K562 (cell line): Measurements from ENCODE around the gene DLX2. TPM values are rescaled to one million over a fixed set of nuclear protein-coding genes. Genes with fewer than 3 reads are reported as not detected.
A peak's percentile ranks its signal among the peaks of the same experiment; 100 is the strongest.

Experiments used
- ATF6 ChIP-seq: sonication (generic); formaldehyde crosslinking; IDR thresholded peaks from 2 replicates; pipeline ENCODE4 v1.4.0; 2020; ENCODE audit warnings: mild to moderate bottlenecking, missing genetic modification reagents
- CEBPG ChIP-seq, 3 experiments: fragments of 200-800 bp in 1 of 3; sonication (Bioruptor generic) in 1 of 3; sonication (generic) in 1 of 3; formaldehyde crosslinking in 1 of 3; IDR thresholded peaks in 2 of 3; conservative IDR thresholded peaks in 1 of 3; 2 replicates each; pipeline versions ENCODE4 v1.6.1 to v1.8.0; 2016 to 2022; ENCODE audit warnings: missing compliant biosample characterization in 2 of 3, missing genetic modification characterization in 2 of 3, mild to moderate bottlenecking in 1 of 3, missing genetic modification reagents in 1 of 3
- CGGBP1 ChIP-seq: fragments of 250-450 bp; sonication (Bioruptor Pico); IDR thresholded peaks from 2 replicates; pipeline ENCODE4 v1.9.0; 2021; ENCODE audit warnings: mild to moderate bottlenecking
- SRSF7 ChIP-seq: fragments of 200-400 bp; formaldehyde crosslinking; optimal IDR thresholded peaks from 2 replicates; pipeline ENCODE3; 2017; ENCODE audit warnings: mild to moderate bottlenecking, low read depth, low read length
- TBP ChIP-seq: optimal IDR thresholded peaks from 2 replicates; pipeline ENCODE3; 2011; ENCODE audit warnings: low read depth, low read length, improper control_type of control experiment
- TCF7L2 ChIP-seq: fragments of 150-350 bp; IDR thresholded peaks from 2 replicates; pipeline ENCODE4 v1.6.1; 2016; ENCODE audit warnings: low read depth, mild to moderate bottlenecking, low read length, moderate library complexity
- TSHZ1 ChIP-seq: fragments of 250-450 bp; sonication (Bioruptor Pico); IDR thresholded peaks from 2 replicates; pipeline ENCODE4 v1.4.0; 2020; ENCODE audit warnings: mild to moderate bottlenecking, moderate library complexity
- ZFPM2 ChIP-seq: fragments of 250-450 bp; sonication (Bioruptor Pico); IDR thresholded peaks from 2 replicates; pipeline ENCODE4 v1.5.1; 2022; ENCODE audit warnings: mild to moderate bottlenecking
- ZNF184 ChIP-seq: sonication (generic); formaldehyde crosslinking; IDR thresholded peaks from 2 replicates; pipeline ENCODE4 v1.5.0; 2020; ENCODE audit warnings: missing genetic modification reagents
- ZNF224 ChIP-seq: sonication (generic); formaldehyde crosslinking; IDR thresholded peaks from 2 replicates; pipeline ENCODE4 v1.8.0; 2022; ENCODE audit warnings: mild to moderate bottlenecking, missing genetic modification reagents
- ZNF511 ChIP-seq: sonication (generic); formaldehyde crosslinking; IDR thresholded peaks from 2 replicates; pipeline ENCODE4 v1.8.0; 2022; ENCODE audit warnings: mild to moderate bottlenecking, missing genetic modification reagents
- ZNF75A ChIP-seq: fragments of 450-650 bp; formaldehyde crosslinking; IDR thresholded peaks from 2 replicates; pipeline ENCODE4 v1.4.0; 2020; ENCODE audit warnings: mild to moderate bottlenecking
- polyA plus RNA-seq, 8 experiments: library from polyadenylated mRNA; depleted of rRNA in 4 of 8; stranded (reverse) in 5 of 8; unstranded in 3 of 8; fragments of >200 nt; fragmentation: Nextera tagmentation in 2 of 8; fragmentation: Illumina TruSeq in 1 of 8; extraction: Ambion mirVana in 2 of 8; extraction: Trizol in 1 of 8; gene quantifications; 2 replicates each; pipeline versions ENCODE4 v1.2.1 to v1.2.3, GENCODE V29; 2011 to 2014; ENCODE audit warnings: inconsistent platforms in 1 of 8, missing spikeins in 1 of 8
- total RNA-seq, 7 experiments: library from RNA; depleted of rRNA in 6 of 7; stranded (reverse); fragments of >200 nt in 6 of 7; fragmentation: Illumina TruSeq in 2 of 7; extraction: Trizol in 2 of 7; gene quantifications; 2 replicates each; pipeline versions ENCODE4 v1.2.1 to v1.2.3, GENCODE V29; 2011 to 2021; ENCODE audit warnings: low replicate concordance in 1 of 7

Gene DLX2
- total and polyA plus RNA-seq, 9 of the 15 experiments (the other 6 are each of a cell fraction or from before 2014, with no cell fraction given): 0.14 to 4.3 (median 0.86) TPM

GRCh38 chr2:172098650-172099471 lies 3.8 kb downstream of the DLX2 start (continued):
- TF ChIP-seq TBP (peak; percentile 50), ZNF184 (CRISPR knock-in tag) (no peak), TCF7L2 (no peak), ATF6 (CRISPR knock-in tag) (peak; percentile 83; the same call in 1 of the 2 replicates), ZFPM2 (CRISPR knock-in tag) (no peak), SRSF7 (no peak), ZNF75A (CRISPR knock-in tag) (no peak), TSHZ1 (no peak), CEBPG (CRISPR knock-in tag; IDR thresholded peaks at IDR 0.05) (no peak), CEBPG (tag; conservative IDR thresholded peaks at IDR 0.05 in 1 of 2, IDR thresholded peaks at IDR 0.05 in 1 of 2) (no peak), ZNF511 (CRISPR knock-in tag) (no peak), CGGBP1 (CRISPR knock-in tag) (no peak), ZNF224 (no peak)
